GM12874 (cell line): ENCODE results near the gene PARD3B.

Experiments used
- CTCF ChIP-seq: IDR thresholded peaks from 2 replicates; pipeline ENCODE4 v1.5.1; 2011; ENCODE audit warnings: low read depth, mild to moderate bottlenecking, control low read depth, low read length, moderate library complexity; ENCODE audit not compliant: insufficient read depth

Gene PARD3B

GRCh38 chr2:205025580-205026240, 480.4 kb downstream of the PARD3B start:
- no peak for TF ChIP-seq CTCF

DNA sequence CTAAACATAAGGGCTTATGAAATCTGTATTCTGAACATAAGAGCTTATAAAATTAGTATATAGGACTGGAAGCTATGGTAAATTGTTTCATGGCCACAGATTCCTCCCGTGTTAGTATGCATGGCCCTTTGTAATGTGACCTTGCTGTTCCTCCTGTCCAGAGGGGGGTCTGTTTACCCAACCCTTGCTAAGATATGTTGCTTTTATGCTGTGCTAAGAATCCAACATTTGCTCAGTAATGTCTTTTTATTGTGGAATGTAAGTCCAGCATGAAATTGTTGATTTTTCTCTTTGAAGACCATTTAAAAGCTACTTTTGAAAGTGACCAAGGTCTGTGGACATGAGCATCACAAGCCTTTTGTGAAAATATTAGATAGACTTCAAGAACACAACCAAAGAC, 485.4 kb downstream of the PARD3B start:
- TF ChIP-seq CTCF = no peak

- no peak for TF ChIP-seq CTCF
Measured at GRCh38 chr2:205032093-205032551, 486.8 kb downstream of the PARD3B start.

- no peak for TF ChIP-seq CTCF
Measured at GRCh38 chr2:205033431-205033830, 488.2 kb downstream of the PARD3B start.

DNA sequence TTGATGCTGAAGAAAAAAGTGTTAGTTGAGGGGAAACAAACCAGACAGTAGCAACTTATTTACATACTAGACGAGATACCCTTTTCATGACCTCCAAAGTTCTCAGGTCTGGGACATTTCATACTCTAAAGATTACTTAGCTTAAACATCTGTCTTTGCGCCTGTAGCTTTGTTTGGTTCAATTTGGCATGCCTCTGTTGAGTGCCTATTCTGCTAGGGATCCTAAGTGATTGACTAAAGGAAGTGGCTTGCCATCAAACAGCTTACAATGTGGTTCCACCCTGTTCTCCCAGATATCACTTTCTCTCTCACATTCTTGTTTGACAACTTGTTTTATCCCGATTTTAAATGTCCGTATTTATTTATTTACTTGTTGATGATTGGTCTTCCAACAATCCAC, 488.8 kb downstream of the PARD3B start:
- no peak for TF ChIP-seq CTCF

GRCh38 chr2:205040323-205040722, 495.0 kb downstream of the PARD3B start:
- TF ChIP-seq CTCF = no peak

- no peak for TF ChIP-seq CTCF
Measured at GRCh38 chr2:205041472-205042130, 496.3 kb downstream of the PARD3B start.
